ENCODE measurements around the gene IQCH.

Gene IQCH

GRCh38 chr15:67505675-67506572 lies 251.3 kb downstream of the IQCH start:
- no peak for DNase-seq

DNA sequence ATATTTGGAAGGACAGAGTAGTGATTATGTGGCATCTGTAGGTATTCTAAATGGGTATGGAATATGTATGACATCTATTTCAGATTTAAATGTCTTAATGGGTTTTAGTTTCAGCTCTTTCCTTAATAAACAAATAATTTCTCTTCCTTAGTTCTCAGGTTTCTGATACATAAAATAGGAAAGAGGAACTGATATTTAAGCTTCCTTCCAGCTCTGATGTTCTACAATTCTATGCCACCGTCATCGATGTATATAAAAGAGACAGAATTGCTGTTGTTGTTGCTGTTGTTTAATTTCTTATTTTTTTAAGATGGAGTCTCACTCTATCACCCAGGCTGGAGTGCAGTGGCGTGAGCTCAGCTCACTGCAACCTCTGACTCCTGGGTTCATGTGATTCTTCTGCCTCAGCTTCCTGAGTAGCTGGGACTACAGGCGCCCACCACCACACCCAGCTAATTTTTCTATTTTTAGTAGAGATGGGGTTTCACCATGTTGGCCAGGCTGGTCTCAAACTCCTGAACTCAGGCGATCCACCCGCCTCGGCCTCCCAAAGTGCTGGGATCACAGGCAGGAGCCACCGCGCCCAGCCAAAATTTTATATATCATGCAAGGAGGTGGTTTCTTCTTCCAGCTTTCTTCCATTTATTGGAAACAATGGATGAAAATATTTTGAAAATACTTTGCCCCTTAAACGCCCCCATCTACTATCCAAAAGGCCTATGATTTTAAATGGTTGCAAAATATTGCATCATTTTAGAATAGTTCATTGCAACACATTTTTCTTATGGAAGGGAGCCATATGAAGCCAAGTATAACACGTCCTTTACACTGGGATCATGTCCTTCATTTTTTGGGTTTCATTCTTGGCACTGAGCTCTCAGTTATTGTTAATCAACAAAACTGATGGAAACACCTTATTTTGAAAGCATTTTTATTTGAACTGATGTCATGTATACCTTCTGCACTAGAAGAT lies 252.5 kb downstream of the IQCH start:
- DNase-seq = no peak

- no peak for DNase-seq
These were observed 253.8 kb downstream of the IQCH start for GRCh38 chr15:67508407-67508806.

GRCh38 chr15:67509918-67510317 lies 255.3 kb downstream of the IQCH start:
- DNase-seq = no peak

DNA sequence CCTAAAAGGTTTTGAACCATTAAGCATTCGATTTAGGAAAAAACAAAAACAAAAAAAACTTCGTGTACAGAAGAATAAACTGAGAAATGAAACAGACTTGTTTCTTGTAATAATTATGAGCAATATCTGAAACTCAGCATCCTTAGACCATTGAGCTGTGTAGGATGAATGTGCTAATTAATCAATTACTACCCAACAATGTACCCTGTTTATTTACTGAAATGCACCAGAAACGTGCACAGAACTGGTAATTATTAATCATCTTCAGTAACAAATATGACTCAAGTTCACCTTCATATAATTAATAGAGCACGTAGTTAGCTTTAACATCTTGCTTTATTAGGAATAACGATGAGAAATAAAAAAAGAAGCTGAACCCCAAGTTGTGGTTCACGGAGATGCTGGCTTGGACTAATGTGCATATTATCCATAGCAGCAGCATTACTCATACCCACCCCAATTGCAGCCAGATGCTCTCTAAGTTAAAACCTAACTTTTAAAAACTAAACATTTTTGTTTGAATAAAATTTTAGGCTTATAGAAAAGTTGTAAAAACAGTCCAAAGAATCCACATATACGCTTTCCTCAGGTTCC lies 256.1 kb downstream of the IQCH start:
- no peak for DNase-seq

GRCh38 chr15:67511606-67512005 lies 257.0 kb downstream of the IQCH start:
- DNase-seq = no peak

- no peak for DNase-seq
These were observed 257.6 kb downstream of the IQCH start for GRCh38 chr15:67512140-67512539.

DNA sequence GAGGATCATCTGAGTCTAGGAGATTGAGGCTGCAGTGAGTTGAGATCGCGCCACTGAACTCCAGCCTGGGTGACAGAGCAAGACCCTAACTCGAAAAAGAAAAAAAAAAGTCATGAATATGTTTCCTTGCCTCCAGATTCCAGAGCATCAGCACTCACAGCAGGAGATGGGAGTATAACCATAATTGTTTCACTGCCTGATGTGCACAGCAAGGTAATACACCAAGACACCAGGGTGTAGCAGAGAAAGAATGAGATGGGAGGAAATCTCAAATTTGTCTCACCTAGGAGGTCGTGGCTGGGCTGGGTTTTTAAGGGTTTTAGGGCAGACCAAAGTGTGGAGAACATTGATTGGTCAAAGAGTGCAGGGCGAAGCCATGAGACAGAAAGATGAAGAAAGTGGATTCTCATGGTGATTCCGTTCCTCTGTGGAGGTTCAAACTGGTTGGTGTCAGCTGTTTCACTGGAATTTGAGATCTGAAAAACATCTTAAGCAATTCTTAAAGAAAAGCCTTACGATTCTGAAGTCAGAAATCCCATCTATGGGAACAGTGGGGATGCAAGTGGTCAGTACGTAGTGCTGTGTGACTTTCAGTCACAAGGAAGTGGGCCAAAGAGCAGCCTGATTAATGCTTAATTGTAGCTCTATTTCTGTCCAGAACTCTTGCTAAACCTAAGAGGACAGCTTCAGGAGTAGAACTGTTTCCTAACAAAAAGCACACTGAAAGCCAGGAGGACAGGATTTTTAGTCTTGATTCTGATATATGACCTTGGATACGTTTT lies 258.5 kb downstream of the IQCH start:
- no peak for DNase-seq

- DNase-seq = no peak
These were observed 260.5 kb downstream of the IQCH start for GRCh38 chr15:67515090-67515489.

GRCh38 chr15:67515557-67515956 lies 261.0 kb downstream of the IQCH start:
- DNase-seq = no peak

DNA sequence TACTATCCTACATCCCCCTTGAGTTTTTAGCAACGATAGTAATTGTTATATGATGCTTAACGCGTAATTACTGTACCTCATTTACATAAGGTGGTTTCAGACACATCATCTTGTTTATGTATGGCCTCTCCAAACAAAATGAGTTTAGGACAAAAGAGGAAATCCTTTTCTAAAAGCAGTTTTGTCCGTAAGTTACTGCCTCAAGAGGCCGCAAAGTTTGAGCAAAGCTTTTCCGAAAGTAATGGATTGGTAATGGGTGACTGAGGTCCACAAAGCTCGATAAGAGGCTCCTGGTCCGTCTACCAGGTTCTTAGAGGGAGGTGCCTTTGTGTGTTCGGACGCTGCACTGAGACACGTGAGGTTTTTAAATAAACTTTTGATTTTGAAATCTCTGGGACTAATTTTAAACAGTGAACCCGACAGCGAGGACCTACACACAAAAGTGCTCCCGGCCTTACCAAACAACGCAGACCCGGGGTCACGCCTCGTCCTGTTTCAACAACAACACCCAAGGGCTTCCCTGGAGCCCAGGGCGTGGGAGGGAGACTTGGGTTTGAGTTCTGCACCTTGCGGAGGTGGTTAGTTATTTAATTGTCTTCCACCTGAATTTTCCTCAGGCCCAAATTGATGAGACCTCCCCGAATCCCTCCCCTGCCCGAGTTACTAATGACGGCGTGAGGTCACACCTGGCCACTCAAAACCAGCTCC lies 265.9 kb downstream of the IQCH start:
- DNase-seq = peak; percentile 73

GRCh38 chr15:67521029-67521782 lies 266.6 kb downstream of the IQCH start, which contains the start of gene C15orf61:
C15orf61 (plus strand) TSS chr15:67521131; CDS start chr15:67521249, 118 bp downstream.
- peak; percentile 97 for DNase-seq

- DNase-seq = no peak
These were observed 267.4 kb downstream of the IQCH start for GRCh38 chr15:67521783-67522568.

DNA sequence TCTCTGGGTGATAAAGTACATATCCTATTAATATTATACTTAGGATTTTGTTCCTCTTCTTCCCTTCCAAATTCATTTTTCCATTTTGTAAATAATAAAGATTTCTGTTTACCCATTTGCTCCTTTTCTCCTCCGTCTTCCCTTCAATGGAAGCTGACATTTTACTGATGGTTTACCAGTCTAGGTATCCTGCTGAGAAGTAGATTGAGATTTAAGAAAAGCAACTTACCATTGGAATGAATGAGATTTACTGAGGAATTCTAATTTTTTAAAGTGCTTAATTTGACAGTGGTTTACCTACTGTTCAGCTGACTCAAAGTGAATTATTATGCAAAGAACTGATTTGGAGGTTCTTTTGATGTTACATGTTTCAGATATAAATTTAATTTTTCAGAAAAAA lies 268.7 kb downstream of the IQCH start:
- DNase-seq = no peak

DNA sequence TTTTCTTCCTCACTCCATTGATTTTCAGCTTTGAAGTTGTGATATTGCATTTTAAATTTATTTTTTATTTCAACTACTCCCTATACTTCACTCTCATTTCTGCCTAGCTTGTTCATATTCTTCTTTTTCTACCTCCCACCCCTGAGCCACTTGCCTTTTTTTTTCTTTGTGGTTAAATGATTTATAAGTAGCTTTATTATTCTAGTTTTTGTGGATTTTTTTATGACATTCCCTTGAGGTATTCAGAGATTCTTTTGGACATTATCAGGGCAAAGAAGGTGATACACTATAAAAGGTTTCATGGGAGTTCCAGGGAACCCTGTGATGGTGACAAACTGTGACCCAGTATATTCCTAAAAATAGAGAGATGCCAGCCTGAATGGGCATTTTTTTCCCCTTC lies 269.6 kb downstream of the IQCH start:
- no peak for DNase-seq

DNA sequence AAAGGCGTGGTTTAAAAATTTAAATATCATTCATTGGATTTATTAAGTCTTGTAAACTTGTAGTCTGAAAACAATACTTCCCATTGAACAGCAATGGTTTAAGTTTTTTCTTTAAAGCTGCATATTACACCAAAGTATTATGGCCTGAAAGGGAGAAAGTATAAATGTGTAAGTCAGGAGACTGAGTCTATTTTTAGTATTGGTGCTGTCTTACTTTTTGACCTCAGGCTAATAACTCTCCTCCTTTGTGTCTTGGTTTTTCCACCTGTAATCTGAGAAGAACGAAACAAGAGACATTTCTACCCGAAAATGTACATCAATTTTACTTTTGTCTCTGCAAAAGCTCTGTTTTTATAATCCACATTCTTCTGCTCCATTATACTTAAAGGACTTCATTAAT lies 273.9 kb downstream of the IQCH start:
- DNase-seq = no peak

GRCh38 chr15:67531379-67531914 lies 276.9 kb downstream of the IQCH start:
- DNase-seq = no peak

GRCh38 chr15:67533873-67534272 lies 279.3 kb downstream of the IQCH start:
- no peak for DNase-seq

DNA sequence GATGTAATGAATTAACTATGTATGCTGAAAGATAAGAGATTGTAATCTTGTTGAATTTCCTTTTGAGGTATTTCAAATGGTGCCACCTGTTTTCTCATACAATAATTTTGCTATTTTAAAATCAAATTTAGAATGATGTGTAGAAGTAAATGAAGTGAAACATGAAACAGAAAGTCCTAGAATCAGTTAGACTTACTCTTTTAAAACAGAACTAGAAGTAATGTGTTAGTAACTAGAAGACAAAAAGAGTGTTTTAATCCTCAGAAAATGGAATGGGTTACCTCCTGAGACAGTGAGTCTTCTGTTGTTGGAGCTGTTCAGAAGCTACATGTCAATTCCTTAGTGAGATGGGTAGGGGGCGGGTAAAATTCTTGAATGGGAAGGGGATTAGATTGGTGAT lies 279.8 kb downstream of the IQCH start:
- DNase-seq = no peak
